ENCODE results near the gene CYREN.

CYREN gene

GRCh38 chr7:135184254-135184841 is 13.8 kb upstream of the CYREN start:
- Histone ChIP-seq H3K27ac (ENCODE audit: low read depth, low read length) (no peak overlapping the region), H2BK120ac (ENCODE audit: low read depth, low read length) (no peak overlapping the region), H4K5ac (ENCODE audit: low read length) (no peak overlapping the region), H3K4me2 (ENCODE audit: low read length) (no peak overlapping the region), H2BK5ac (ENCODE audit: low read length) (no peak overlapping the region), H3K4me1 (ENCODE audit: control insufficient read depth, low read depth, low read length) (no peaks in the 10 kb centered on the region), H2BK15ac (replicated peaks; ENCODE audit: low read depth) (no peak overlapping the region), H3K79me2 (ENCODE audit: control insufficient read depth, insufficient read depth, low read length) (no peaks in the 10 kb centered on the region), H3K56ac (ENCODE audit: low read length) (no peak overlapping the region), H3K4ac (ENCODE audit: low read depth, low read length) (no peak overlapping the region), H3K36me3 (ENCODE audit: control insufficient read depth, insufficient read depth, low read length) (no peaks in the 10 kb centered on the region), H3K9ac (ENCODE audit: low read length) (no peak overlapping the region), H3K23ac (ENCODE audit: low read length) (no peak overlapping the region), H2AK5ac (ENCODE audit: low read length) (no peak overlapping the region), H4K8ac (ENCODE audit: low read depth, low read length) (no peak overlapping the region), H3K27me3 (ENCODE audit: insufficient read depth, low read length, poor library complexity) (no peaks in the 10 kb centered on the region), H3K18ac (ENCODE audit: low read length) (no peak overlapping the region), H3K79me1 (ENCODE audit: low read length) (no peaks in the 10 kb centered on the region), H3K4me3 (ENCODE audit: low read length) (no peak overlapping the region)
- no peak for DNase-seq
- no CpG with 5 or more reads among the region's 5 CpGs for WGBS (ENCODE audit: extremely low coverage, insufficient coverage, low lambda C conversion rate)

- H3K4me3 ChIP-seq (ENCODE audit: low read length), result no peak overlapping the region
- H3K36me3 ChIP-seq (ENCODE audit: control insufficient read depth, insufficient read depth, low read length), result no peaks in the 10 kb centered on the region
- no peak overlapping the region for H2BK5ac ChIP-seq (ENCODE audit: low read length)
- no CpG with 5 or more reads among the region's 7 CpGs for WGBS (ENCODE audit: extremely low coverage, insufficient coverage, low lambda C conversion rate)
- H2BK15ac ChIP-seq (replicated peaks; ENCODE audit: low read depth), result no peak overlapping the region
- H3K18ac ChIP-seq (ENCODE audit: low read length), result no peak overlapping the region
- H3K27ac ChIP-seq (ENCODE audit: low read depth, low read length), result no peak overlapping the region
- no peak overlapping the region for H3K4ac ChIP-seq (ENCODE audit: low read depth, low read length)
- H2AK5ac ChIP-seq (ENCODE audit: low read length), result no peak overlapping the region
- no peak overlapping the region for H4K8ac ChIP-seq (ENCODE audit: low read depth, low read length)
- no peak for DNase-seq
- H3K4me1 ChIP-seq (ENCODE audit: control insufficient read depth, low read depth, low read length), result no peaks in the 10 kb centered on the region
- no peaks in the 10 kb centered on the region for H3K79me1 ChIP-seq (ENCODE audit: low read length)
- H2BK120ac ChIP-seq (ENCODE audit: low read depth, low read length), result no peak overlapping the region
- no peaks in the 10 kb centered on the region for H3K27me3 ChIP-seq (ENCODE audit: insufficient read depth, low read length, poor library complexity)
- no peak overlapping the region for H3K23ac ChIP-seq (ENCODE audit: low read length)
- no peak overlapping the region for H3K56ac ChIP-seq (ENCODE audit: low read length)
- H4K5ac ChIP-seq (ENCODE audit: low read length), result no peak overlapping the region
- H3K79me2 ChIP-seq (ENCODE audit: control insufficient read depth, insufficient read depth, low read length), result no peaks in the 10 kb centered on the region
- no peak overlapping the region for H3K9ac ChIP-seq (ENCODE audit: low read length)
- no peak overlapping the region for H3K4me2 ChIP-seq (ENCODE audit: low read length)
Observed at GRCh38 chr7:135183478-135183877, 13.0 kb upstream of the CYREN start.

- Histone ChIP-seq H3K56ac (ENCODE audit: low read length) (no peak overlapping the region), H3K36me3 (ENCODE audit: control insufficient read depth, insufficient read depth, low read length) (no peaks in the 10 kb centered on the region), H3K4me2 (ENCODE audit: low read length) (no peak overlapping the region), H3K9ac (ENCODE audit: low read length) (no peak overlapping the region), H4K8ac (ENCODE audit: low read depth, low read length) (no peak overlapping the region), H2BK5ac (ENCODE audit: low read length) (no peak overlapping the region), H2BK15ac (replicated peaks; ENCODE audit: low read depth) (no peak overlapping the region), H3K79me1 (ENCODE audit: low read length) (no peaks in the 10 kb centered on the region), H3K79me2 (ENCODE audit: control insufficient read depth, insufficient read depth, low read length) (no peaks in the 10 kb centered on the region), H3K4me3 (ENCODE audit: low read length) (no peak overlapping the region), H3K27ac (ENCODE audit: low read depth, low read length) (no peak overlapping the region), H2AK5ac (ENCODE audit: low read length) (no peak overlapping the region), H3K4ac (ENCODE audit: low read depth, low read length) (no peak overlapping the region), H3K27me3 (ENCODE audit: insufficient read depth, low read length, poor library complexity) (no peaks in the 10 kb centered on the region), H2BK120ac (ENCODE audit: low read depth, low read length) (no peak overlapping the region), H3K18ac (ENCODE audit: low read length) (no peak overlapping the region), H4K5ac (ENCODE audit: low read length) (no peak overlapping the region), H3K4me1 (ENCODE audit: control insufficient read depth, low read depth, low read length) (no peaks in the 10 kb centered on the region), H3K23ac (ENCODE audit: low read length) (no peak overlapping the region)
- DNase-seq, result no peak
- no CpG with 5 or more reads among the region's 31 CpGs for WGBS (ENCODE audit: extremely low coverage, insufficient coverage, low lambda C conversion rate)
Observed at GRCh38 chr7:135181929-135182678, 11.6 kb upstream of the CYREN start.

GRCh38 chr7:135181261-135181928 is 10.9 kb upstream of the CYREN start:
- Histone ChIP-seq H3K4me3 (ENCODE audit: low read length) (peak overlapping the region; percentile 24), H2BK5ac (ENCODE audit: low read length) (no peak overlapping the region), H3K36me3 (ENCODE audit: control insufficient read depth, insufficient read depth, low read length) (no peaks in the 10 kb centered on the region), H3K18ac (ENCODE audit: low read length) (no peak overlapping the region), H4K5ac (ENCODE audit: low read length) (no peak overlapping the region), H3K79me2 (ENCODE audit: control insufficient read depth, insufficient read depth, low read length) (no peaks in the 10 kb centered on the region), H2BK120ac (ENCODE audit: low read depth, low read length) (no peak overlapping the region), H3K9ac (ENCODE audit: low read length) (no peak overlapping the region), H3K27me3 (ENCODE audit: insufficient read depth, low read length, poor library complexity) (no peaks in the 10 kb centered on the region), H3K27ac (ENCODE audit: low read depth, low read length) (no peak overlapping the region), H3K23ac (ENCODE audit: low read length) (no peak overlapping the region), H3K56ac (ENCODE audit: low read length) (no peak overlapping the region), H3K4ac (ENCODE audit: low read depth, low read length) (no peak overlapping the region), H2BK15ac (replicated peaks; ENCODE audit: low read depth) (no peak overlapping the region), H3K79me1 (ENCODE audit: low read length) (no peaks in the 10 kb centered on the region), H2AK5ac (ENCODE audit: low read length) (no peak overlapping the region), H3K4me2 (ENCODE audit: low read length) (no peak overlapping the region), H4K8ac (ENCODE audit: low read depth, low read length) (no peak overlapping the region), H3K4me1 (ENCODE audit: control insufficient read depth, low read depth, low read length) (no peaks in the 10 kb centered on the region)
- no peak for DNase-seq
- WGBS (ENCODE audit: extremely low coverage, insufficient coverage, low lambda C conversion rate), result no CpG with 5 or more reads among the region's 3 CpGs

GRCh38 chr7:135180122-135180521 is 9.6 kb upstream of the CYREN start:
- no peaks in the 10 kb centered on the region for H3K27me3 ChIP-seq (ENCODE audit: insufficient read depth, low read length, poor library complexity)
- H3K27ac ChIP-seq (ENCODE audit: low read depth, low read length), result no peak overlapping the region
- H3K56ac ChIP-seq (ENCODE audit: low read length), result no peak overlapping the region
- H4K5ac ChIP-seq (ENCODE audit: low read length), result no peak overlapping the region
- H2BK5ac ChIP-seq (ENCODE audit: low read length), result no peak overlapping the region
- no peaks in the 10 kb centered on the region for H3K36me3 ChIP-seq (ENCODE audit: control insufficient read depth, insufficient read depth, low read length)
- no peak overlapping the region for H3K4me2 ChIP-seq (ENCODE audit: low read length)
- no peaks in the 10 kb centered on the region for H3K79me2 ChIP-seq (ENCODE audit: control insufficient read depth, insufficient read depth, low read length)
- WGBS (ENCODE audit: extremely low coverage, insufficient coverage, low lambda C conversion rate), result no CpG with 5 or more reads among the region's 5 CpGs
- no peak overlapping the region for H2AK5ac ChIP-seq (ENCODE audit: low read length)
- H3K9ac ChIP-seq (ENCODE audit: low read length), result no peak overlapping the region
- no peak overlapping the region for H3K4me3 ChIP-seq (ENCODE audit: low read length)
- no peak overlapping the region for H3K23ac ChIP-seq (ENCODE audit: low read length)
- no peaks in the 10 kb centered on the region for H3K4me1 ChIP-seq (ENCODE audit: control insufficient read depth, low read depth, low read length)
- H4K8ac ChIP-seq (ENCODE audit: low read depth, low read length), result no peak overlapping the region
- no peak overlapping the region for H3K4ac ChIP-seq (ENCODE audit: low read depth, low read length)
- H2BK15ac ChIP-seq (replicated peaks; ENCODE audit: low read depth), result no peak overlapping the region
- H3K18ac ChIP-seq (ENCODE audit: low read length), result no peak overlapping the region
- no peak overlapping the region for H2BK120ac ChIP-seq (ENCODE audit: low read depth, low read length)
- no peak for DNase-seq
- no peaks in the 10 kb centered on the region for H3K79me1 ChIP-seq (ENCODE audit: low read length)

All from mesendoderm (in vitro differentiated cells).